HepG2 (cell line): ENCODE data around the gene CA12. TPM values are rescaled to one million over a fixed set of nuclear protein-coding genes. Genes with fewer than 3 reads are reported as not detected.

Experiments
- ARNTL ChIP-seq: sonication (generic); formaldehyde crosslinking; IDR thresholded peaks from 2 replicates; pipeline ENCODE4 v1.4.0; 2020; ENCODE audit warnings: mild to moderate bottlenecking, missing genetic modification reagents
- CENPT ChIP-seq: sonication (generic); formaldehyde crosslinking; IDR thresholded peaks from 2 replicates; pipeline ENCODE4 v1.8.0; 2022; ENCODE audit warnings: low read depth, mild to moderate bottlenecking, moderate library complexity, missing genetic modification reagents
- HOXA5 ChIP-seq: sonication (generic); formaldehyde crosslinking; IDR thresholded peaks from 2 replicates; pipeline ENCODE4 v1.4.0; 2020; ENCODE audit warnings: missing genetic modification reagents
- KAT7 ChIP-seq: IDR thresholded peaks from 2 replicates; pipeline ENCODE4 v1.6.1; 2018; ENCODE audit warnings: borderline replicate concordance, missing compliant biosample characterization
- KLF9 ChIP-seq: IDR thresholded peaks from 2 replicates; pipeline ENCODE4 v1.6.1; 2016; ENCODE audit warnings: low read depth
- MED13 ChIP-seq: sonication (generic); formaldehyde crosslinking; IDR thresholded peaks from 2 replicates; pipeline ENCODE4 v1.5.0; 2020; ENCODE audit warnings: missing genetic modification reagents
- NONO ChIP-seq, 2 experiments: fragments of 450-650 bp in 1 of 2; sonication (generic) in 1 of 2; formaldehyde crosslinking in 1 of 2; IDR thresholded peaks in 1 of 2; conservative IDR thresholded peaks in 1 of 2; 2 replicates each; pipeline versions ENCODE4 v1.6.1 to v1.8.0; 2017 to 2022; ENCODE audit warnings: mild to moderate bottlenecking in 1 of 2, missing genetic modification reagents in 1 of 2, moderate library complexity in 1 of 2
- NR2F6 ChIP-seq, 2 experiments: IDR thresholded peaks; 2 replicates each; pipeline ENCODE4 v1.6.1; 2016; ENCODE audit warnings: antibody characterized with exemption in 1 of 2, mild to moderate bottlenecking in 1 of 2
- PPARG ChIP-seq: conservative IDR thresholded peaks from 2 replicates; pipeline ENCODE4 v1.6.1; 2016; ENCODE audit warnings: missing biosample characterization, missing genetic modification reagents
- RARA ChIP-seq: IDR thresholded peaks from 2 replicates; pipeline ENCODE4 v1.6.1; 2016; ENCODE audit warnings: missing genetic modification reagents, missing compliant biosample characterization
- RORA ChIP-seq: sonication (generic); formaldehyde crosslinking; IDR thresholded peaks from 2 replicates; pipeline ENCODE4 v1.5.0; 2020; ENCODE audit warnings: mild to moderate bottlenecking, missing genetic modification reagents, moderate library complexity
- RXRA ChIP-seq: sonication (generic); formaldehyde crosslinking; IDR thresholded peaks from 2 replicates; pipeline ENCODE4 v1.5.1; 2020; ENCODE audit warnings: missing genetic modification reagents
- SIN3B ChIP-seq: fragments of 150-350 bp; IDR thresholded peaks from 2 replicates; pipeline ENCODE4 v1.6.1; 2014; ENCODE audit warnings: low read length
- SP4 ChIP-seq: sonication (generic); formaldehyde crosslinking; IDR thresholded peaks from 2 replicates; pipeline ENCODE4 v1.8.1; 2023; ENCODE audit warnings: mild to moderate bottlenecking, missing genetic modification reagents
- TOPORS ChIP-seq: sonication (generic); formaldehyde crosslinking; IDR thresholded peaks from 2 replicates; pipeline ENCODE4 v1.8.0; 2023; ENCODE audit warnings: mild to moderate bottlenecking, missing genetic modification reagents
- U2AF1 ChIP-seq: fragments of 200-400 bp; formaldehyde crosslinking; optimal IDR thresholded peaks from 2 replicates; pipeline ENCODE3; 2017; ENCODE audit warnings: mild to moderate bottlenecking, low read depth, low read length
- ZBTB40 ChIP-seq, 2 experiments: fragments of 450-650 bp in 1 of 2; sonication (generic) in 1 of 2; formaldehyde crosslinking in 1 of 2; IDR thresholded peaks; 2 replicates each; pipeline versions ENCODE4 v1.6.1 to v1.8.0; 2016 to 2022; ENCODE audit warnings: antibody characterized with exemption in 1 of 2, mild to moderate bottlenecking in 1 of 2, missing genetic modification reagents in 1 of 2
- ZC3H4 ChIP-seq: sonication (generic); formaldehyde crosslinking; IDR thresholded peaks from 2 replicates; pipeline ENCODE4 v1.4.0; 2020; ENCODE audit warnings: missing genetic modification reagents, borderline replicate concordance
- ZEB1 ChIP-seq: IDR thresholded peaks from 2 replicates; pipeline ENCODE4 v1.6.1; 2012; ENCODE audit warnings: mild to moderate bottlenecking, low read depth, inconsistent platforms; ENCODE audit not compliant: insufficient replicate concordance
- ZNF180 ChIP-seq: sonication (generic); formaldehyde crosslinking; IDR thresholded peaks from 2 replicates; pipeline ENCODE4 v1.4.0; 2020; ENCODE audit warnings: low read depth, missing genetic modification reagents, borderline replicate concordance
- ZNF256 ChIP-seq: sonication (generic); formaldehyde crosslinking; conservative IDR thresholded peaks from 2 replicates; pipeline ENCODE4 v1.4.0; 2020; ENCODE audit warnings: missing genetic modification reagents
- ZNF430 ChIP-seq: sonication (generic); formaldehyde crosslinking; IDR thresholded peaks from 2 replicates; pipeline ENCODE4 v1.9.0; 2021; ENCODE audit warnings: mild to moderate bottlenecking, missing genetic modification reagents
- ZNF737 ChIP-seq: sonication (generic); formaldehyde crosslinking; IDR thresholded peaks from 2 replicates; pipeline ENCODE4 v1.5.0; 2020; ENCODE audit warnings: missing genetic modification reagents, mild to moderate bottlenecking, borderline replicate concordance
- polyA plus RNA-seq, 8 experiments: library from polyadenylated mRNA; depleted of rRNA in 3 of 8; stranded (reverse) in 7 of 8; unstranded in 1 of 8; fragments of >200 nt; fragmentation: Illumina TruSeq in 4 of 8; extraction: Trizol in 4 of 8; gene quantifications; 2 replicates each; pipeline versions ENCODE4 v1.2.1 to v1.2.3, GENCODE V29; 2011 to 2016; ENCODE audit warnings: low read depth in 4 of 8, missing spikeins in 1 of 8, mixed read lengths in 1 of 8; ENCODE audit not compliant: insufficient read depth in 1 of 8
- total RNA-seq, 5 experiments: library from RNA; depleted of rRNA; stranded (reverse); fragments of >200 nt; fragmentation: Illumina TruSeq; extraction: Trizol; gene quantifications; 2 replicates each; pipeline ENCODE4 v1.2.3, GENCODE V29; 2016; ENCODE audit warnings: low read depth in 1 of 5

The CA12 gene
- total and polyA plus RNA-seq, 2 of the 13 experiments (the other 11 are each of a cell fraction or from before 2014, with no cell fraction given) = 0.07 to 0.20 TPM

DNA sequence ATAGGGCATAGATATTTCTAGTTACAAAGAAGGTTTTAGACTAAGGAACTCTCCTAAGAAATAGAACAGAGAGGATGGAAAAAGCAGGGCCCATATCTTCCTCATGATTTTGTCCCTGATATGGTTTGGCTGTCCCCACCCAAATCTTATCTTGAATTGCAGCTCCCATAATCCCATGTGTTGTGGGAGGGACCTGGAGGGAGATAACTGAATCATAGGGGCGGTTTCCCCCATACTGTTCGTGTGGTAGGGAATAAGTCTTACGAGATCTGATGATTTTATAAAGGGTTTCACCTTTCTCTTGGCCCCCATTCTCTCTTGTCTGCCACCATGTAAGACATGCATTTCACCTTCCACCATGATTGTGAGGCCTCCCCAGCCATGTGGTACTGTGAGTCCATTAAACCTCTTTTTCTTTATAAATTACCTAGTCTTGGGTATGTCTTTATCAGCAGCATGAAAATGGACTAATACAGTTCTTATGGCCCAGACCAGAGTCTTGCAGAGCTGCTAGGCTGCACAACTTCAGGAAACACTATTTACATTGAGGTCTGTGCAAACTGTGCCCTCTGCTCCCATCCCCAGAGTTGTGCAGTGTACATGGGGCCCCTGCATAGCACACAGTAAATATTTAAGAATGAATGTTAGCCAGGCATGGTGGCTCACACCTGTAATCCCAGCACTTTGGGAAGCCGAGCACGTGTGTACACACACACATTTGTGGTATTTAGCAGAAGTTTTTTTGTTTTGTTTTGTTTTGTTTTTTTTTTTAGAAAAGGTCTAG is 20.3 kb upstream of the CA12 start (continued):
- TF ChIP-seq ZBTB40 (IDR thresholded peaks at IDR 0.05) (no peak), ZBTB40 (CRISPR knock-in tag; IDR thresholded peaks at IDR 0.05) (no peak), RXRA (CRISPR knock-in tag) (no peak), RARA (CRISPR knock-in tag) (peak; percentile 68), ZNF256 (no peak), TOPORS (CRISPR knock-in tag) (no peak), NR2F6 (IDR thresholded peaks at IDR 0.05) (peak; percentile 67), NR2F6 (CRISPR knock-in tag; IDR thresholded peaks at IDR 0.05) (0 out of 2 replicates have a peak, but pooled peaks have one; percentile 24), SIN3B (no peak), MED13 (CRISPR knock-in tag) (no peak), SP4 (CRISPR knock-in tag) (no peak), ZC3H4 (CRISPR knock-in tag) (no peak), ZNF737 (CRISPR knock-in tag) (no peak), KLF9 (CRISPR knock-in tag) (no peak), RORA (CRISPR knock-in tag) (no peak), PPARG (CRISPR knock-in tag) (0 out of 2 replicates have a peak, but pooled peaks have one; percentile 30), ARNTL (no peak), CENPT (CRISPR knock-in tag) (no peak), KAT7 (CRISPR knock-in tag) (no peak), NONO (IDR thresholded peaks at IDR 0.05) (no peak), NONO (CRISPR knock-in tag; conservative IDR thresholded peaks at IDR 0.05) (0 out of 2 replicates have a peak, but pooled peaks have one; percentile 55), HOXA5 (CRISPR knock-in tag) (no peak), ZNF180 (CRISPR knock-in tag) (no peak), ZEB1 (no peak), ZNF430 (CRISPR knock-in tag) (peak; percentile 50; the same call in 1 of the 2 replicates), U2AF1 (no peak)
